NCI-H526 (cell line): ENCODE data around the gene SMIM14.
"Not testable (repeated sequence)": the region's sequence is repeated elsewhere in the genome, so short reads cannot be mapped to it uniquely, and the experiment has no call there.

Experiments
- DNase-seq, 2 experiments: peaks; one replicate each; lab custom pipeline; 2025; lab: John Stamatoyannopoulos, UW

SMIM14 gene

DNA sequence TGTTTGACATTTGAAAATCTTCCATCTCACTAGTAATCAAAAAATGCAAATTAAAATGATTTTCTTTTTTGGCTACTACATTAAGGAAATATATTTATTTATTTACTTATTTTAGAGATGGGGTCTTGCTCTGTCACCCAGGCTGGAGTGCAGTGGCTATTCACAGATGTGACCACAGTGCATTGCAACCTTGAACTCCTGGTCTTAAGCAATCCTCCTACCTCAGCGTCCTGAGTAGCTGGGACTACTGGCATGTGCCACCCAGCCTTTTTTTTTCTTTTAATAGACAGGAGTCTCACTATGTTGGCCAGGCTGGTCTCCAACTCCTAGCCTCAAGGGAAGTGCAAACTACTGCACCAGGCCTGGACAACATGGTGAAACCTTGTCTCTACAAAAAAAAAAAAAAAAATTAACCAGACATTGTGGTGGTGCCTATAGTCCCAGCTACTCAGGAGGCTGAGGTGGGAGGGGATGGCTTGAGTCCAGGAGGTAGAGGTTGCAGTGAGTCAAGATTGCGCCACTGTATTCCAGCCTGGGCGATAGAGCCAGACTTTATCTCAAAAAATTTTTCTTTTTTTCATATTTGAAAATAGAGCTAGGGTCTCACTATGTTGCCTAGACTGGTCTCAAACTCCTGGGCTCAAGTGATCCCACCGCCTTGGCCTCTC, 4.4 kb upstream of the SMIM14 start:
- DNase-seq: no peak

DNA sequence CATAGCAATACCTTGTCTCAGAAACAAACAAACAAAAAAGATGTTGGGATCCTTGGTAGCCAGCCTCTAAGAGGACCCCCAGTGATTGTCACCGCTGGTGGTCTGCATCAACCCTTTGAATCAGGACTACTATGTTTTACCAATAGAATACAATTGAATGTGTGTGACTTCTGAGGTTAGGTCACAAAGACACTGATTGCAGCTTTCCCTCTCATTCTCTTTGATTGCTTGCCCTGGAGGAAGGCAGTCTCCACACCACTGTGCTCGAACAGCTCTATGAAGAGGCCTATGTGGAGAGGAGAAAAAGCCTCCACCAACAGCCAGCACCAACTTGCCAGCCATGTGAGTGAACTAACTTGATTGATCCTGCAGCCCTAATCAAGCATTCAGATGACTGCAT, 2.8 kb upstream of the SMIM14 start:
- no peak for DNase-seq

DNA sequence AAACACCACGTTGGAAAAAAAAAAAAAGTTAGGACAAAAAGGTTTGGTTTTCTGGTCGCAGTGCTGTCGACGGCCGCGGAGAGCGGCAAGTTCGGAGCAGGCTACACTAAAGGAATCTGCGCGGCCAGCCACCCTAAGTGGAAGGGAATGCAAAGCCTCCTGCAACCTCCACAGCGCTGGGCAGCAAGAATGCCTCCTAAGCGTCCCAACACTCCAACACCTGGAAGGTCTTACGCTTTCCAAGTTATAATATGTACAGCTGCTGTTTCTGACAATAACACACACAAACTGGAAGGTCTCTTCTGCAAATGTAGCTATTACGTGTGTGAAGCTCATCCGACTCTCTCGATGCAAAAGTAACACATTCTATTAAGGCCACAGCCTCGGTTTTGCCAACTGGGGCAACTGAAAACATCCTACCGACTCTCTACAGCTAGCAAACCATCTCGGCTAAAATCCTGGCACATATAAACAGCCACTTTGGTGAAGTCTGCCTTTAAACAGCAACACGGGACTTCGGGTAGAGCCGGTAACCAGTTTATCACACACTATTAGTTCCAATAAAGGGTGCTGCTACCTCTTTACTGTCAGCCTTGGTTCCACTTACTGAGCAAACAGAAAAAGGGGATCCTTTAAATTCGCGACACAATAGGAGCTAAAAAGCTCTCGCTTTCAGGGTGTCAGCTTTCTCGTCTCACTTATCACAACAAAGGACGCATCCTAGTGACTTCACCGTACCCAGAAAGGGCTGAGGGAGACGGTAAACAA, 895 bp downstream of the SMIM14 start:
- DNase-seq: peak; percentile 45 to 82

DNA sequence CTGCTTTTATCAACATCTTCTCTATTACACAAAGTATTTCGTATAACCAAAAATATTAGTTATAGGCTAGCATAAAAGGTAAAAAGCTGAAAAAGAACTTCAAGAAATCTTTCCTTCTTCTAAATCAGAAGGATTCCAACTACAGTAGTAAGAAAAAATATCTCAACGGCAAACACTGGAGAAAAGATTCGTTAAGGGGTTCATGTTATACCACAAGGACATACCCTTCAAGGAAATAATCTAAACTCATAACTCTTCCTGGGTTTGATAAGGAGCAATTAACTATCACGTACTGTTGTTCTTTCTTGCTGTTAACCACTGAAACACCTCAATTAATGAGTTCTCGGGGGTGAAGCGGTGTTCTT, 1.5 kb downstream of the SMIM14 start:
- DNase-seq: no peak

DNA sequence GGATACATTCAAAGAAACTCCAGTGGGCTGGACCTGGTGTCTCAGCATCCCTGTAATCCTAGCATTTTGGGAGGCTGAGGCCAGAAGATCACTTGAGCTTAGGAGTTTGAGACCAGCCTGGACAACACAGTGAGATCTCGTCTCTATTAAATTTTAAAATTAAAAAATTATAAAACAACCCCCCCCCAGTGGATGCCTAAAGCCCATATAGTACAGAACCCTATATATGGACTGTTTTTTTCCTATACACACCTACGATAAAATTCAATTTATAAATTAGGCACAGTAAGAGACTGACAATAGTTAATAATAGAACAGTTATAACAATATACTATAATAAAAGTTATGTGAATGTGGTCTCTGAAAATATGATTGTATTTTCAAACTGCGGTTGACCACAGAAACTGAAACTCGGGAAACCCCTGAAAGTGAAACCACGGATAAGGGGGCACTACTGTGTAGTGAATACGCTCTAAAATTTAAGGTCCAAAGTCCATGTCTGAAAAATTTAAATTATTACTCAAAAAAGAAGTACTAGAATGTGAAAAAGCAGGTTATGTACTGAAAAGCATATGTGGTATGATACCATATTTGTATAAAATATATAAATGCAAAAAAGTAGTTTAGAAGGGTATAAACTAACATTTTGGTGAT, 2.0 kb downstream of the SMIM14 start:
- DNase-seq: peak in 1 of 2 experiments; percentile 4

DNA sequence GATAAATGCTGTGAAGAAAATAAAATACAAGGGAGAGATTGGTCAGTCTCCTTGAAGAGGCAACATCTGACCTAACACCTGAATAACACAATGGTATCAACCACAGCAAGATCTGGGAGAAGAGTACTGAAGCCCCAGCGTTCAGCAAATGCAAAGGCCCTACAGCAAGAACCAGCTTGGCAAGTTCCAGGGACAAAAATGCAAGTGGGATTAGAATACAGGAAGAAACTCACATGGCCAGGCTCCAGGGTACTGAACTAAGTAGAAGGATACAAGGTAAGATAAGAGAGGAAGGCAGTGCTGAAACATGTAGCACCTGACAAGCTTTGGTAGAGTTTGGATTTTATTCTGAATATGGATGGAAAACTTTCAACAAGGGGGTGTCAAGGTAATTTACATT, 3.6 kb downstream of the SMIM14 start:
- no peak for DNase-seq

DNA sequence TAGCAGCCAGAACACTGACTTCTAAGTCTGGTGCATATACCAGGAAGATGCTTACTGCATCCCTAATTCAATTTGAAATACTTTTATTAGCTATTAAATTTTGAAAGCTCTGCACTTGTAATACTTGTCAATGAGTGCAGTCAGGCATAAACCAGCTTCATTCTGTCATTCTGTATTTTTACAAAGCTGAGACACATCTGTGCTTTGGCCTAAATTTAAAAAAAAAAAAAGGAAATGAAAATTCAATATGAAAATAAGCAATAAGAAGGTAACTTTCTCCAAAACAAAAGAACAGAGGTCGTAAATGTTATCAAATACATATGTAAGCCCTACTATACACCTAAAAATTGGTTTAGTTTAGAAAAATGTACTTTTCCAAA, 7.0 kb downstream of the SMIM14 start:
- no peak for DNase-seq

DNA sequence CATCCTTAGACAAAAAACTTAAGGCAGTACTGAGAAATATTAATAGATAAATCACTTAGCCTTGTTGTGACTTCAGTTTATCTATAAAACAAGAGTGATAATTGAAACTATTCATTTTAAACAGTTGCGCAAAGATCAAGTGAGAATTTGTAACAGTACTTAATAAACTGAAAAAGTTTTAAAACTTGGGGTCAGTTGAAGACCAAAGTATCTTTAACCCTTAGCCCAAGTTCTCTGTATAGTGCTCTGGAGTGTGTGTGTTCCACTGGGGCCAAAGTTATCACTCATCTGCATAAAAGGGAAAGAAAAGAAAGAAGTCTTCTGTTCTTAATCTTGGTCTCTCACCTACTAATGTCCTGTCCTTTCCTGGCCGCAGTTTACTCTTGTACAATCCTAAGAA, 11.3 kb downstream of the SMIM14 start:
- no peak for DNase-seq

DNA sequence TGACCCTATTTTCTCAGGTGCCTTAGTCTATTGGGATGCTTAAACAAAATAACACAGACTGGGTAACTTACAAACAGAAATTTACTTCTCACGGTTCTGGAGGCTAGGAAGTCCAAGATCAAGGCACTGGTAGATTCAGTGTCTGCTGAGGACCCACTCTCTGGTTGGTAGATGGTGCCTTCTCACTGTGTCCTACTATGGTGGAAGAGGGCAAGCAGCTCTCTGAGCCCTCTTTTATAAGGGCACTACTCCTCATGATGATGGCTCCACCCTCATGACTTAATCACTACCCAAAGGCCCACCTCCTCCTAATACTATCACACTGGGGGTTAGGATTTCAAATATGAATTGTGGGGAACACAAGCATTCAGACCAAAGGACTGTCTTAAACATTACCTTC, 11.8 kb downstream of the SMIM14 start:
- DNase-seq: no peak

DNA sequence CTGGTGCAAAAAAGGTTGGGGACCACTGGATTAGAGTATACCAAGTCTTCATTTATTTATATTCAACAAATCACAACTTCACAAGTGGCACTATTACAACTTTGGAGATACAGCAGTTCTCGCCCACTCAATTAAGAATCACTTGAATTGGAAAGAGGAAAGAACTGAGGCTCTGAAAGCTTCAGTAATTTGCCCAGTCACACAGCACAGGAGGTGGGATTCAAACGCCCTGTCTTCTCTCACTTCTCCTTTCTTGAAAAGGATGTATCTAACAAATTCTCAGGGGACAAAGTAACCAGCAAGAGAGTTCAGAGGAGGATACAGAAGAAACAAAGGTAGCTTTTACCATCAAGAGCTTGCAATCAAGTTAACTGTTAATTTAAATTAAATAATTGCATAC, 12.4 kb downstream of the SMIM14 start:
- DNase-seq: no peak

DNA sequence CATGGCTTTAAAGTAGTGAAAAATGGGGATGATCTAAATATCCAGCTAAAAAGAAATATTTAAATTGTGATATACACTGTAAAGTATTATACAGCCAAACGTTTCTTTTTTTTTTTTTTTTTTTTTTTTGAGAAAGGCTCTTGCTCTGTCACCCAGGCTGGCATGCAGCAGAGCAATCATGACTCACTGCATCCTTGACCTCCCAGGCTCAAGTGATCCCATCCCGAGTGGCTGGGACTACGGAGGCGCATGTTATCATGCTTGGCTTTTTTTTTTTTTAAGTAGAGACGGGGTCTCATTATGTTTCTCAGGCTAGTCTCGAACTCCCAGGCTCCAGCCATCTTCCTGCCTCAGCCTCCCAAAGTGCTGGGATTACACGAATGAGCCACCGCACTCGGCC, 17.1 kb downstream of the SMIM14 start:
- DNase-seq: no peak

DNA sequence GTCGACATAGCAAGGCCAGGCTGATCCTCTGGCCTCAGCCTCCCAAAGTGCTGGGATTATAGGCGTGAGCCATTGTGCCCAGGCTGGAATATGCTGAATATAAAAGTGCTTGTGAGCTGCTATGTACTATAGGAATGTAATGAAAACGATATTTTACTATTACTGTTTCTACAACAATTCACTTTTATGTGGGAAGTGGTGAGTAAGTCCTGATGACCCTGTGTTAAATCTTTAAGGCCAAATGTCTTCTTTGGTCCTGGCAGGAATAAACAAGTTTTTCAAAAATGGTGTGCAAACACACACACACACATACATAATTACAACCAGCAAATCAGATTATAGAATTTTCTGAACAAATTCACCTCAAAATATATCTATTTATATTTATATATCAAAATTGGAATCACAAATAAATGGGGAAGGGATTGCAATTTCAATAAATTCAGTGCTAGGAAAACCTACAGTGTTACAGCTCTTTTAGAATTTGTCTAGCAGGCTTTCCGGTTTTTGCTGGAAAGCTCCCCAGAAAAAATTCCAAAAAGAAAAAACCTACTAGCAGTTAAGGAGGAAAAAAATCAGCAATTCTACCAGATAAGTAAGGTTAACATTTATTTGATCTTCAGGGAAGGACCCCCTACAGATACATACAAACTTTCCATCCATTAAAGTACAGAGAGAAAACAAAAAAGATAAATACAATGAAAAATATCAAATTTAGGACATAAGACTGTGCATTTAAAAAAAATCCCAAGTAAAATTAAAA, 17.9 kb downstream of the SMIM14 start:
- DNase-seq: no peak

DNA sequence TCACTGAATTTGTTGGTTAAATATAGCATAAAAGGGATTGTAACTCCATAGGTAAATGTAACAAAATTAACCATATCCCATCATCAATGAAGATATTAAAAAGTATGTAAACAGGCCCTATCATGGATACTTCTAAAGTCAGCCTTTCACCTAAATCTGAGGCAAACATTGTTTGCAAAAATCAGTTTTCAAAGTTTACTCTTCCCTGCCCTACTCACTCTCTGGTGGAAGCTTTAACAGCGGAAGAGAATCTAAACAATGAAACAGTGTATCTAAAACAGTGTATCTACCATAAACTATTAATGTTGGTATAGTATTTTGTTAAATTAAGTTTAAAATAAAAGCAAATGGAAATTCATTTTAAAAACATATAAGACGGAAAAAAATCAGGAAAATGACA, 21.1 kb downstream of the SMIM14 start:
- no peak for DNase-seq

DNA sequence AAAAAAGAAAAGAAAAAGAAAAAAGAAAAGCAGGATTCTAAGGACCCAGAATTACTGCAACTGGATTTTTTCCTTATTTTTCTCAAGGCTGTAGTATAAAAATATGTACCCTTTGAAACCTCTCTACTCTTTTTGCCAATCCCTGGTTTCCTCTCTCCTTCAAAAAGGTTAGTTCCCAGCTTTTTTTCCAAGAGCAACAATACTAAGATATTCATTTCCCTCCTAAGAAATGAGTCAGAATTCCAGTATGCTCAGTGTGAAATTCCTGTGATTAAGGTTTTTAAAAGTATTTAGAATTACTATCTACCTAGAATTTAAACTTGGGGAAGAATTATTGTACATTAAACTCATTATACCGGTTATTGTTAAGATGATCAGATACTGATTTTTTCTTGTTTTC, 22.0 kb downstream of the SMIM14 start:
- DNase-seq: no peak

DNA sequence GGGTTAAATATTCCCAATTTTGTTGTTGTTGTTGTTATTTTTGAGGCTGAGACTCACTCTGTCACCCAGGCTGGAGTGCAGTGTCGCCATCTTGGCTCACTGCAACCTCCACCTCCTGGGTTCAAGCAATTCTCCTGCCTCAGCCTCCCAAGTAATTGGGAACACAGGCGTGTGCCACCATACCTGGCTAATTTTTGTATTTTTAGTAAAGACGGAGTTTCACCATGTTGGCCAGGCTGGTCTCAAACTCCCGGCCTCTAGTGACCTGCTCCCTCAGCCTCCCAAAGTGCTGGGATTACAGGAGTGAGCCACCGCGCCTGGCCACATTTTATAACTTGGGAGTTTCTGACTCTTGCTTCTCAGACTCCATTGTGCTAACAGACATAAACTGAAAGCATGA, 22.6 kb downstream of the SMIM14 start:
- DNase-seq: not testable (repeated sequence)

DNA sequence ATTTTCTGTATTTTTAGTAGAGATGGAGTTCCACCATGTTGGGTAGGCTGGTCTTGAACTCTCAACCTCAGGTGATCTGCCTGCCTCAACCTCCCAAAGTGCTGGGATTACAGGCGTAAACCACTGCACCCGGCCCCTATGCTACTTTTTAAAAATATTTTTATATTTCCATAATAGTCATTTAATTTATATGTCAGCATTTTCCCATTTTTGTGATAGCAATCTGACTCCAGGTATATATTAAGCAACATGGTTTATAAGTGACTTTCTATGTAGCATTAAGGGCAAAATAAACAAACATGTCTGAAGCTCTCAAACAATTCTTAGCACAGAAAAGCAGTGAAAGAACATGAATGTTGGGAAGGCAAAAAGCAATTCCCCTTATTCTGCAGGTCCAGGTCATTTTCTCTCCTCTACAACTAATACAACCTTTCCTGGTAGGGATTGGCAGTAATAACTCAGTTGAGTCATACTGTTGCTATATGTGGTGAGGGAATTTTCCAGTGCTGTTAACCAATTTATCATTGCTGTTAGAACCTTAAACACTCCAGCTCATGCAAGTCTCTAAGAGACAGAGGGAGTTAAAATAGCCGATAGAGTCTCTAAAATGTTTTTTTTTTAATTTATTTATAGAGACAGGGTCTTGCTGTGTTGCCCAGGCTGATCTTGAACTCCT, 24.0 kb downstream of the SMIM14 start:
- no peak for DNase-seq

DNA sequence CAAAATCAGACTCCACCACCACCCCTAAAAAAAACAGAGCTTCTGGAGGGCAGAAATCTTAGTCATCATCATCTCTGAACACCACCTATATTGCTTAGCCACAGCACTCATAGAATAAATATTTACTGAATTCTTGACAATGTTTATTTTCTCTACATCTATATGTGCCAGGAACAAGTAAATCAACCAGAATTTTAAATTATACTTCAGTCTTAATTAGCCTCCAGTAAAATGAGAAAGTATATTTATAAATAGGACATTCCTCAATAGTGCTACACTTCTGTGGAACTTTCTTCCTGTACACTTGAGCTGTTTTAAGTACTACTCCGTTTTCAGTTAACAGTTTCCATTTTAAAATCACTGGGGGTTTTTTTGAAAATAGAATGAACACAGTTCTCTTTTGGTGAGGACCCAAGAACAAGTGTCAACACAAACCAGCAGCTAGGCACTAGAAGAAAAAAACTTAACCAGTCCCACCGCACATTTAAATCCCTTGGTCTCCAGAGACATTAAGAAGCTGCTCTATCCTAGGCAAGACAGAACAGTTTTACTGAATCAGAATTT, 25.5 kb downstream of the SMIM14 start:
- no peak for DNase-seq

DNA sequence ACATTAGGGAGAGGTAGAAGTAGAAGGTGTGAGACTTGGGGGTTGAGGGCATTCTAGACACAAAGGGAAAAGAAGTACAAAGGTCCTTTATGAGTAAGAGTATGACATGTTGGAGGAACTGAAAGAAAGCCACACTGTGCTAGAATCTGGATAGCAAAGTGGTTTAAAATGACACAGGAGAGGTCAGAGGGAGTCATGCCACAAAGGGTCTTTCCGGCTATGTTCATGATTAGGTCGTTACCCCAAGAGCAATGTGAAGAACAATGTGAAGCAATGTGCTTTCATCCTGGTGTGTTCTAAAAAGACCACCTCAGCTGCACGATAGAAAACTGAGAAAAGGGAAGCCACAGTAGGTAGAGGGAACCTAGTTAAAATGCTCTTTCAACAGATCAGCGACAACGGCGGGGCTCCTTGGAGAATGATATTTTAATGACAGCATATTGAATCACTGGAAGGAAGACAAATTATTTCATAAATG, 29.2 kb downstream of the SMIM14 start:
- no peak for DNase-seq

DNA sequence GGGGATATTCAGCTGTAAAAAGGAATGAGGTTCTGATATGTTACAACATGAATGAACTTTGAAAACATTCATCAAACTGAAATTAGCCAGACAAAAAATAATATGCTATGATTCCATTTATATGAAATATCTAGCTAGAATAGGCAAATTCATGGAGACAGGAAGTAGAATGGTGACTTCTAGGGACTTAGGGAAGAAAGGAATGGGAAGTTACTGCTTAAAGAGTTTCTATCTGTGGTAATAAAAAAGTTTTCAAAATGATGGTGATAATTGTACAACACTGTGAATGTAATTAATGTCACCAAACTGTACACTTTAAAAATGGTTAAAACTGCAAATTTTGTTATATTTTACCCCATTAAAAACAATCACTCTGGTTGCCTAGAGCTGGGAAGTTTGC, 30.2 kb downstream of the SMIM14 start:
- no peak for DNase-seq

DNA sequence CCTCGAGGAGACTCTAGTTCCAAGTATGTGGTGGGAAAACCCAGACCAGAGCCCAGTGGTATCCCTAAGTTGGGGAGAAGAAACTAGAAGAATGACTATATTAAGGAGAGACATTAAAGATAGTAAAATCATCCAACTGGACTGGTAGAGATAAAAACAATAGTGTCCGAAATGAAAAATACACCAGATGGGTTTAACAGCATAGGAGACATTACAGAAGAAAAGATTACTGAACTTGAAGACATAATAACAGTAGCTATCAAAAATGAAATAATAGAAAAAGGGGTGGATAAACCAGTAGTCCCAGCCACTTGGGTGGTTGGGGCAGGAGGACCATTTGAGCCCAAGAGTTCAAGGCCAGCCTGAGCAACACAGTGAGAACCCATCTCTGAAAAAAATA, 31.9 kb downstream of the SMIM14 start:
- DNase-seq: no peak

DNA sequence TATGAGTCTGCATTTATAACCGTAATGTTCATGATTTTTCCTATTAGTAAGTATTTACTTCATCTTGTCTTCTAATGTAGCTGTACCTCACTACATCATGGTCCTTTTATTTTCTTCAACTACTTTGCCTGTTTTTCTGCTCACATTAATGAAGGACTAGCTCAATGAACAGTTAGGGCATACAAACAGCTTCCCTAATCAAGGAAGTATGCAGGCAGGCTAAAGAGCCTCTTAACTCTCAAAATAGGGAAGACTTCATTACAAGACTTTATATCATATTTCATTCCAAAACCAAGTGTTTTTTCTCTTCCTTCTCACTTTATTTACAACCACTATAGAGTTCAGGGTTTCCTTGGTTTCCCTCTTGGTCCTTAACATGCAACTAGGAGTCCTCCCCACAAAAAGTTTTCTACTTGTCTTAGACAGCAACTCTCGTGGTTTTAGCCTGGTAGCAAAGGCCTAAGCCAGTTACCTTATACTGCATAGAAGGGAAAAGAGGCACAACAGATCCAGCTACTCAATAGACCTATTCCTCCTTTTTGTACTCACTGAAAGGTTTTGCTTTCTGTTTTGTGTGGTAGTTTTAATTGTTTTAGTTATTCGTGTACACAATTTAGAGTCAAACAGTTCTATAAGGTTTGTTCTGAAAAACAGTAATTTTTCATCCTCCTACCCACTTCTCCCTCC, 40.8 kb downstream of the SMIM14 start:
- no peak for DNase-seq
